Measurements from ENCODE around the gene FAAP20. TPM values are rescaled to one million over a fixed set of nuclear protein-coding genes. Genes with fewer than 3 reads are reported as not detected.
A peak's percentile ranks its signal among the peaks of the same experiment; 100 is the strongest.

FAAP20 gene
- total RNA-seq, 6 donors from 2014 or later, result 26.7 to 88.0 (median 66.8) TPM

- peaks cover 66 to 79% (median 72%) of the 10 kb centered on the region in 4 donors for H3K4me1 ChIP-seq
- ATAC-seq (ENCODE audit: low FRiP score in 2 of 2), result peak; percentile 61 to 62
- H3K9me3 ChIP-seq, result no peaks in the 10 kb centered on the region
- H3K4me3 ChIP-seq, result peak overlapping the region; percentile 73 to 87 (median 76)
- WGBS, 2 donors, result 23 to 32% methylated on average over 23 to 26 of the region's 26 CpGs
- TF ChIP-seq POLR2A (IDR thresholded peaks at IDR 0.05) (peak in 2 of 4 donors; percentile 43 to 53), EP300 (IDR thresholded peaks at IDR 0.05) (no peak), CTCF (IDR thresholded peaks at IDR 0.05) (no peak), POLR2AphosphoS5 (IDR thresholded peaks at IDR 0.05) (peak; percentile 50 to 71)
- H3K27me3 ChIP-seq, result no peaks in the 10 kb centered on the region
- DNase-seq, result peak; percentile 93 to 96
- H3K36me3 ChIP-seq, result no peaks in the 10 kb centered on the region
- H3K27ac ChIP-seq, result peak overlapping the region; percentile 88 to 92 (median 90)
Measured at GRCh38 chr1:2231532-2232254, 37.1 kb upstream of the FAAP20 start.

GRCh38 chr1:2230781-2231531 is 36.4 kb upstream of the FAAP20 start:
- Histone ChIP-seq H3K36me3 (no peaks in the 10 kb centered on the region), H3K27ac (peak overlapping the region; percentile 88 to 92 (median 90)), H3K9me3 (no peaks in the 10 kb centered on the region), H3K4me1 (peaks cover 65 to 78% (median 72%) of the 10 kb centered on the region in 4 donors), H3K27me3 (no peaks in the 10 kb centered on the region), H3K4me3 (peak overlapping the region; percentile 73 to 87 (median 76))
- ATAC-seq (ENCODE audit: low FRiP score in 2 of 2), result no peak
- WGBS, 2 donors, result 16 to 19% methylated on average over 15 to 30 of the region's 30 CpGs
- DNase-seq, result peak; percentile 59 to 83
- TF ChIP-seq EP300 (IDR thresholded peaks at IDR 0.05) (no peak), POLR2A (IDR thresholded peaks at IDR 0.05) (peak in 1 of 4 donors; percentile 7), POLR2AphosphoS5 (IDR thresholded peaks at IDR 0.05) (peak in 1 of 2 donors; percentile 30)

GRCh38 chr1:2229911-2230731 is 35.5 kb upstream of the FAAP20 start:
- peak in 2 of 4 donors; percentile 12 to 32 for TF ChIP-seq POLR2A (IDR thresholded peaks at IDR 0.05)
- TF ChIP-seq CTCF (IDR thresholded peaks at IDR 0.05), result no peak
- Histone ChIP-seq H3K27ac (peak overlapping the region; percentile 88 to 92 (median 90)), H3K4me1 (peaks cover 56 to 70% (median 64%) of the 10 kb centered on the region in 4 donors), H3K9me3 (no peaks in the 10 kb centered on the region), H3K36me3 (no peaks in the 10 kb centered on the region), H3K4me3 (peak overlapping the region; percentile 73 to 87 (median 76)), H3K27me3 (no peaks in the 10 kb centered on the region)
- no peak for ATAC-seq (ENCODE audit: low FRiP score in 2 of 2)
- peak in 1 of 2 donors; percentile 85 for DNase-seq
- WGBS, 2 donors, result 22 to 32% methylated on average over 12 to 27 of the region's 32 CpGs

- H3K4me1 ChIP-seq, result peaks cover 49 to 61% (median 55%) of the 10 kb centered on the region in 4 donors
- no peaks in the 10 kb centered on the region for H3K9me3 ChIP-seq
- DNase-seq (peak; percentile 67 to 93), ATAC-seq (ENCODE audit: low FRiP score in 2 of 2) (no peak)
- H3K27me3 ChIP-seq, result no peaks in the 10 kb centered on the region
- H3K36me3 ChIP-seq, result no peaks in the 10 kb centered on the region
- WGBS, 2 donors, result 0 to 12% methylated on average over 3 to 38 of the region's 77 CpGs
- peak in 1 of 6 experiments; percentile 21 for TF ChIP-seq CTCF (IDR thresholded peaks at IDR 0.05)
- TF ChIP-seq POLR2AphosphoS5 (IDR thresholded peaks at IDR 0.05), result peak; percentile 49 to 72
- peak in 2 of 4 donors; percentile 42 to 47 for TF ChIP-seq POLR2A (IDR thresholded peaks at IDR 0.05)
- TF ChIP-seq EP300 (IDR thresholded peaks at IDR 0.05), result no peak
- H3K27ac ChIP-seq, result peak overlapping the region; percentile 88 to 92 (median 90)
- H3K4me3 ChIP-seq, result peak overlapping the region; percentile 73 to 87 (median 76)
Measured at GRCh38 chr1:2229037-2229864, 34.7 kb upstream of the FAAP20 start.

All from upper lobe of left lung (tissue), 6 donors.